ENCODE results near the gene TUT1.
"Not testable (repeated sequence)": the region's sequence is repeated elsewhere in the genome, so short reads cannot be mapped to it uniquely, and the experiment has no call there.

Gene TUT1

GRCh38 chr11:62556108-62556874 is 35.0 kb downstream of the TUT1 start:
- DNase-seq (ENCODE audit: low read depth) = peak; percentile 96

GRCh38 chr11:62555464-62556107 is 35.7 kb downstream of the TUT1 start:
- DNase-seq (ENCODE audit: low read depth) = no peak

DNA sequence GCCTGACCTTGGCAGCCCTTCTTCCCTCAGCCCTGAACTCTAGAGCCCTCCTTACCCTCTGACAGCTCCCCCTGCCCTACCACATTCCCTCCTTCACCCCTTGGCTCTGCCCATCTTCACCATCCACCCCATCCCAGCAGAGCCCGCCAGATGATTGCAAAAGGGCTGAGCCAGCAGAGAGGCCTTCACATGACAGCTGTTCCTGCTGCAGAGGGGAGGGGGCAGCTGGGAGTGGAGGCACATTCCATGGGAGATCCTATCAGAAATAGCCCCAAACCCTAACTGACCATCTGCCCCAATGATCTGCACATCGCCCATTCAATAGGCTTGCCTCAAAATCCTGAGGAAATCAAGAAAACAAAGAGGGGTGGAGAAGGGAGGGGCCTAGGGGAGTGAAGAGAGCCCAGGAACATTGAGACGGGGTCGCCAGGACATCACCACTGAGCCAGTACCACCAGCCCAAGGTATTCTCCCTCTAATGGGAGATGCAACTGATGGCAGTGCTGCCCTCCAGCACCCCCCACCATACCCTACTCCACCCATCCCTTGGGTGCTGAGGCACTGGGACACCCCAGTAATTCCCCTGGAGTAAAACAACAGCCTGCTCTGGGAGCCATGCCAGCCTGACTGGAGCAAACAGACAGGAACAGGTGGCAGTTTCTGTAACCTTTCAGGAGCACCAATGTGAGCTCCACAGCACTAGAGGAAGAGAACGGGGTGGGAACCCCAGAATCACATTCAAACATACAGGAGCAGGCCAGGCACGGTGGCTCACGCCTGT is 36.7 kb downstream of the TUT1 start:
- no peak for DNase-seq (ENCODE audit: low read depth)

- DNase-seq (ENCODE audit: low read depth) = peak; percentile 95
Measured at GRCh38 chr11:62553839-62554361, 37.4 kb downstream of the TUT1 start.

DNA sequence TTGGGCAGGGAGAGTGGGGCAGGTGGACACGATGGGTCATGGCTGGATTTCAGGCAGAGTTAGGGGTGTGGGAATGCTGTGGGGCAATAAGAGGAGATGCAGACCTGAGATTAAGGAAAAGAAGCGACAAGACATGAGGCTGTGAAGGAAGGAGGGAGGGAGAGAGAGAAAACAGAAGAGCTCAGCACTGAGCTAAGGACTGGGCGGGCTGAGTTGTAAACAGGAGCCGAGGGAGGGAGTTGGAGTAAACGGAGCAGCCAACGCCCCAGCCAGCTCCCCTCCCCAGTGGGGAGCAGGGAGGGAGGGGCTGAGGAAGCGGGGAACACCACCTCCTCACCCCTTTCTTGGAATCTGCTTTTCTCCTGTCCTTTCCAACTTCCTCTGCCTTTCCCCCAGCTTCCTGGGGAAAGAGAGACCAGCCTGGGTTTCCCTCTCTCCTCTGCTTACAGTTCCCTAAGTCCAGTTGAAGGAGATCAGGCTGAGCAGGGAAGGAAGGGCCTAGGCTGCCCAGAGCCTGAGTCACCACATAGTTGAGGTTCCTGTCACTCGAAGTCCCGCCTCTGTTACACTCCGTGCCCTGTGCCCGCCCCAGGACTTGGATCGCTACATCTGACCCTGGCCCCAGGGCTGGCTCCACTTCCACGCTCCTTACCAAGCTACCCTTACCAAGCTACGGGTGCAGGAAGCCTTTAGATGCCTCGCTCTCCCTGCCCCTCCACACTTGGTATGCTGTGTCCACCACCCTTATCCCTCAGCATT is 38.1 kb downstream of the TUT1 start:
- DNase-seq (ENCODE audit: low read depth) = peak; percentile 99

- DNase-seq (ENCODE audit: low read depth) = no peak
Measured at GRCh38 chr11:62552485-62553079, 38.7 kb downstream of the TUT1 start.

- not testable (repeated sequence) for DNase-seq (ENCODE audit: low read depth)
Measured at GRCh38 chr11:62550478-62550877, 40.8 kb downstream of the TUT1 start.

DNA sequence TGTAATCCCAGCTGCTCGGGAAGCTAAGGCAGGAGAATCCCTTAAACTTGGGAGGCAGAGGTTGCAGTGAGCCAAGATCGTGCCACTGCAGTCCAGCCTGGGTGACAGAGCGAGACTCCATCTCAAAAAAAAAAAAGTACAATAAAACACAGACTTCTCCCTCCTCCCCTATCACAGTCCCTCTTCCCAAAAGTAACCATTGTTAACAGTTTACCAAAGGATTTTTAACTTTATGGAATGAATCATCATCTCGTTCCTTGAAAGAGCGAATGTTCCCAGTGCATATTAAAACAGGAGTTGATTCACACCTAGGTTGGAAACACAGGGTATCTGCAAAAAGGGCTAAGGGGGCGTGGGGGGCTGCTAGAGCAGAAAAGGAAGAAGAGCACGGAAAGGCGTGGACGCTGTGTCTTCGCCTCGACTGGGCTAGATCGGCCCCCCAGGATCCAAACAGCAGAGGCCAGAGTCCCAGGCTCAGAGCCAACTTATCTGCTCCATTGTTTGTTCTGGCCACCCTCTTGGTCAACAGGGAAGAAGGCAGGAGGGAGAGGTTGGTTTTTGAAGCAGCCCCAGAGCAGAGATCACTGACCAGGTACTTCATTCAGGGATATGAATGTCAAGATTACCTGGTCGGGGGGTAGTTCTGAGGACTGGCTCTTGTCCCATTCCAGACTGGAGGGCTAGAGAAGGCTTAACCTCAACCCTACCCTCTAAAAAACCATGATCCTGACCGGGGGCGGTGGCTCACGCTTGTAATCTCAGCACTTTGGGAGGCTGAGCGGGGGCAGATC is 42.6 kb downstream of the TUT1 start:
- no peak for DNase-seq (ENCODE audit: low read depth)

- DNase-seq (ENCODE audit: low read depth) = no peak
Measured at GRCh38 chr11:62547691-62548281, 43.5 kb downstream of the TUT1 start.

GRCh38 chr11:62546929-62547625 is 44.2 kb downstream of the TUT1 start:
- no peak for DNase-seq (ENCODE audit: low read depth)

DNA sequence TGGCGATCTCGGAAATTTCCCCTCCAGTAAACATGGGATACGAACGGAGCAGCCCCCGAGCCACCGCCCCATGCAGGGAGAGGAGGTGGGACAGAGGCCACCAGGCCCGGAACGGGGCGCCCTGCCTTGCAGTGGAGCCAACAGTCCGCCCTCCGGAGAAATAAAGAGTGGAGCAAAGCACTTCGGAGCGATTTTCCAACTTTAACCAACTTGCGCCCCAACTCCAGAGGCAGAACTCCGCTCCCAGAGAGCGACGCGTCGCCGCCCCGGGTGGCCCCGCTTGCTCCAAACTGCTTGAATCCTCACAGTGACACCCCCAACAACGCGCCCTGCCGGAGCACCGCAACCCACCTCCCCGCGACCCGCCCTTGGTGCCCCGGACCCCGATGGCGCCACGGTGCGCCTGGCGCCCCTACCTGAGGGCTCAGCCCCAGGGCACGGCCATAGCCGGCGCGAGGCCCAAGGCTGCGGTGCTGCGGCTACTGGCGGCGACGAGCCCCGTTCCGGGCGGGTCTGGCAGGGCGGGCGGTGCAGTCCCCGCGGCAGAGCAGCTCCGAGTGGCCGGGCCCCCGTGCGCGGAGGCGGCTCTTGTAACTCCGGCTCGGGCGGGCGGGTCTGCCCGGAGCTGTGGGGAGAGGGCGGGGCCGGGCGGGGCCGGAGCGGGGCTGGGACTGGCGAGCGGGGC is 44.9 kb downstream of the TUT1 start, which contains the start of gene AHNAK:
TSS of gene AHNAK (minus strand) at position 563 of the 685 bp plus-strand sequence. CDS start 10,708 bp downstream, outside the sequence.
- DNase-seq (ENCODE audit: low read depth) = no peak

GRCh38 chr11:62545437-62546243 is 45.7 kb downstream of the TUT1 start:
- peak; percentile 86 for DNase-seq (ENCODE audit: low read depth)

DNA sequence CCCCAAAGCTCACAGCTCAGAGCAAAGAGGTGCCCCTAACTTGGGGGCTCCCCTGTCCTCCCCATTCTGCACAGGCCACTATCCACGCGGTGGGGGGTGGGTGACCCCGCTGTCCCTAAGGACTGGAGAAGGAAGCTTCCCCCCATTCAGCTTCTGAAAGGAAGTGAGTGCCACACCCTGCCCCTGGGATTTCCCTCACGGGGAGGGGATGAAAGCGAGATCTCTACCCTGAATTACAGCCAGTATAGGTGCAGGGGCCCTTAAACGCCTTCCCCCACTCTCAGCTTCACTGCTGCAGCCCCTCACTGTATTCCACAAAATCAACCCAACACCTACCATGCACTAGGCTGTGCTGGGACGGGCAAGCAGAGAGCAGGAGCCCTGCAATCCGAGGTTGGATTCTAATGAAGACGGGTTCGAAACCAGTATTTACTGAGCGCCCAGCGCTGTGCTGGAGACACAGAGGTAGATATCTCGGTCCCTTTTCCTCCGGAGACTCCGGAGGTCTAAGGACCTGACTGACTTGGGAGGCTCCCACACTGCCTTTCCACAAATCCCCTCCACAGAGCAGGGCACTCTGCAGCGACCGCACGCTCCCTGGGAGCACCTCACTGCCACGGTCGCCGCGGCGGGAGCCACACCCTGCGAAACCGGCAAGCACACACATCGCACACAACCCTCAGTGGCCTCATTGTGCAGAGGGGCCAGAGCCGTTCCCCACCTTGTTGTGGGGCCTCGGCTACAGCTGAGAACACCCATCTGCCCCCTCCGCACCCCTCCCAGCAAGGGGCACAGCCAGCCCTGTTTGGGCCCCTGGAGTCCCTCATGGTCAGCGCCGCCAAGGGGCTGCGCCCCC is 46.5 kb downstream of the TUT1 start:
- DNase-seq (ENCODE audit: low read depth) = no peak

DNA sequence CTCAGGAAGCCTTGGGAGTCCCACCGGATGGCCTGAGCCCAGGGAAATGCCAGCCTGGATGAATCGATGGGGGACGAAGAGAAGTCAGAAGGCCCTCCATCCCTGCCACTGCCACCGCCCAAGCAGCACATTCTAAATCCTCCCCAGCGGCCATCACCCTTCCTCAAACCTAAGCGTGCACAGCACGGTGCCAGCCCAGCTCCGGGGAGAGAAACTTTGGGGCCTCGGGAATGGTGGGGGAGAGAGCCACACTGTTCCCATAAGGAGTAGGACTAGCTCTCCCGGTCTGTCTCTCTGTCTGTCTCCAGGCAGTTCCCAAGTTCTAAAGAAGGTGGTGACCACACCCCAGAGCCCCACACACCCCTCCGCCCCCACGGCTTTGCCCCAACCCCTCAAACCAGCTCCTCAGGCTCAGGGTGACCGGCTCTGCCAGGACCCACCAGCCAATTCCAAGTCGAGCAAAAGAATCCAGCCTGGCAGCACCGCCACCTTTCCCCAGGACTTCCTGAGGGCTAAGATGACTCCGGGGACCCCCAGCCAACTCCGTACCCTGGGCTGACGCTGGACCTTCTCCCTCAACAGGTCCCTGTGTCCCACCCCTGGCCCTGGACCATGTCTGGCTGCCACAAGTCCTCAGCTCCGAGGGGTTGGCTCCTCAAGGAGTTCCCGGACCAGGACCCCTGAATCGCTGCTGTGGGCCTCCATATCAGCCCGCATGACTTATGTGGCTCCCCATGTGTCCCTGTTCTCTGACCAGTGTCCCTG is 47.5 kb downstream of the TUT1 start:
- no peak for DNase-seq (ENCODE audit: low read depth)

- peak; percentile 56 for DNase-seq (ENCODE audit: low read depth)
Measured at GRCh38 chr11:62542750-62543567, 48.4 kb downstream of the TUT1 start.
